SK-N-SH (cell line): Measurements from ENCODE around the gene PPIF. TPM values are rescaled to one million over a fixed set of nuclear protein-coding genes. Genes with fewer than 3 reads are reported as not detected.

Source experiments
- CTCF ChIA-PET: fragments of 300-600, 350-600 bp; formaldehyde crosslinking; extraction: SDS; loops from one replicate; lab custom pipeline; 2021; lab: Yijun Ruan, JAX
- POLR2A ChIA-PET: fragments of 350-600 bp; sonication (Branson Sonifier 250); formaldehyde crosslinking; extraction: SDS; loops from one replicate; lab custom pipeline; 2020; ENCODE audit warnings: antibody characterized with exemption, inconsistent platforms; lab: Yijun Ruan, JAX
- DNase-seq: peaks from one replicate; pipeline ENCODE4 v3.0.0; 2012
- H2AFZ ChIP-seq: fragments of 200-600 bp; sonication (generic); 2 replicates; pipeline ENCODE4 v1.8.1; 2016; ENCODE audit warnings: antibody characterized with exemption, mild to moderate bottlenecking, low read depth
- H3F3A ChIP-seq: fragments of 200-600 bp; sonication (generic); replicated peaks from 2 replicates; pipeline ENCODE3; 2016; ENCODE audit warnings: antibody characterized with exemption, mild to moderate bottlenecking; ENCODE audit not compliant: insufficient read depth
- H3K27ac ChIP-seq, 2 experiments: fragments of 200-500 bp in 1 of 2; fragments of 200-600 bp in 1 of 2; sonication (Bioruptor generic) in 1 of 2; sonication (generic), shearing (Covaris generic) in 1 of 2; 2 replicates each; pipeline versions ENCODE4 v1.5.1 to v1.6.1; 2014 to 2016; ENCODE audit warnings: low read depth in 2 of 2, inconsistent platforms in 1 of 2, low read length in 1 of 2, mild to moderate bottlenecking in 1 of 2, mixed read lengths in 1 of 2
- H3K27me3 ChIP-seq: fragments of 200-600 bp; sonication (generic), shearing (Covaris generic); 2 replicates; pipeline ENCODE4 v1.6.1; 2016; ENCODE audit warnings: mixed run types; ENCODE audit not compliant: insufficient read depth
- H3K36me3 ChIP-seq, 2 experiments: fragments of 200-500 bp in 1 of 2; fragments of 200-600 bp in 1 of 2; sonication (Bioruptor generic) in 1 of 2; sonication (generic) in 1 of 2; replicated peaks in 1 of 2; 2 replicates each; pipeline versions ENCODE3 to v1.5.1; 2014 to 2016; ENCODE audit warnings: low read length in 1 of 2, mild to moderate bottlenecking in 1 of 2; ENCODE audit not compliant: insufficient read depth in 2 of 2, control insufficient read depth in 1 of 2
- H3K4me1 ChIP-seq, 2 experiments: fragments of 200-500 bp in 1 of 2; fragments of 200-600 bp in 1 of 2; sonication (Bioruptor generic) in 1 of 2; sonication (generic), shearing (Covaris generic) in 1 of 2; 2 replicates each; pipeline versions ENCODE4 v1.5.1 to v1.6.1; 2014 to 2016; ENCODE audit warnings: low read depth in 1 of 2, low read length in 1 of 2, mixed run types in 1 of 2; ENCODE audit not compliant: insufficient read depth in 2 of 2, control insufficient read depth in 1 of 2
- H3K4me2 ChIP-seq: fragments of 200-600 bp; sonication (generic), shearing (Covaris generic); 2 replicates; pipeline ENCODE4 v1.6.1; 2017; ENCODE audit warnings: mixed run types
- H3K4me3 ChIP-seq, 2 experiments: fragments of 200-500 bp in 1 of 2; fragments of 200-600 bp in 1 of 2; sonication (Bioruptor generic) in 1 of 2; sonication (generic), shearing (Covaris generic) in 1 of 2; 2 replicates each; pipeline versions ENCODE4 v1.5.1 to v1.8.1; 2014 to 2016; ENCODE audit warnings: low read depth in 2 of 2, inconsistent platforms in 1 of 2, low read length in 1 of 2, mild to moderate bottlenecking in 1 of 2, mixed read lengths in 1 of 2, moderate library complexity in 1 of 2
- H3K79me2 ChIP-seq: fragments of 200-600 bp; sonication (generic); 2 replicates; pipeline ENCODE4 v1.8.1; 2017; ENCODE audit warnings: mild to moderate bottlenecking; ENCODE audit not compliant: insufficient read depth
- H3K9ac ChIP-seq: fragments of 200-600 bp; sonication (generic); 2 replicates; pipeline ENCODE4 v1.6.1; 2017; ENCODE audit warnings: mixed run types
- H3K9me2 ChIP-seq: fragments of 200-600 bp; sonication (generic); 2 replicates; pipeline ENCODE4 v1.6.1; 2017; ENCODE audit warnings: mixed run types
- H3K9me3 ChIP-seq: fragments of 200-600 bp; sonication (generic); 2 replicates; pipeline ENCODE4 v1.6.1; 2017; ENCODE audit warnings: mixed run types, mild to moderate bottlenecking, moderate library complexity
- H4K20me1 ChIP-seq: fragments of 200-600 bp; sonication (generic); 2 replicates; pipeline ENCODE4 v1.6.1; 2017; ENCODE audit warnings: mild to moderate bottlenecking, mixed run types; ENCODE audit not compliant: insufficient read depth
- CHD2 ChIP-seq: fragments of 150-350 bp; IDR thresholded peaks from 2 replicates; pipeline ENCODE4 v1.6.1; 2018; ENCODE audit warnings: low read length; ENCODE audit not compliant: partially characterized antibody
- ELF1 ChIP-seq: IDR thresholded peaks from 2 replicates; pipeline ENCODE4 v1.4.0; 2012
- EZH2phosphoT487 ChIP-seq: fragments of 200-600 bp; sonication (generic); IDR thresholded peaks from 2 replicates; pipeline ENCODE4 v1.6.1; 2017; ENCODE audit warnings: low read depth, mixed run types, mild to moderate bottlenecking, antibody characterized with exemption, moderate library complexity, borderline replicate concordance
- FOSL2 ChIP-seq: IDR thresholded peaks from 2 replicates; pipeline ENCODE4 v1.4.0; 2012; ENCODE audit warnings: low read depth, mild to moderate bottlenecking, moderate library complexity, borderline replicate concordance
- FOXJ3 ChIP-seq: sonication (generic); formaldehyde crosslinking; IDR thresholded peaks from 2 replicates; pipeline ENCODE4 v1.5.1; 2020; ENCODE audit warnings: mild to moderate bottlenecking, missing genetic modification reagents
- FOXM1 ChIP-seq: IDR thresholded peaks from 2 replicates; pipeline ENCODE4 v1.4.0; 2012; ENCODE audit warnings: low read depth, mild to moderate bottlenecking
- GABPA ChIP-seq: IDR thresholded peaks from 2 replicates; pipeline ENCODE4 v1.4.0; 2012; ENCODE audit warnings: low read depth, mild to moderate bottlenecking
- MEF2A ChIP-seq: IDR thresholded peaks from 2 replicates; pipeline ENCODE4 v1.4.0; 2012; ENCODE audit warnings: low read depth, borderline replicate concordance
- MXI1 ChIP-seq: IDR thresholded peaks from 2 replicates; pipeline ENCODE4 v1.6.1; 2012; ENCODE audit warnings: mild to moderate bottlenecking, low read depth, low read length, improper control_type of control experiment
- NRF1 ChIP-seq: IDR thresholded peaks from 2 replicates; pipeline ENCODE4 v1.6.1; 2012; ENCODE audit warnings: low read depth, mild to moderate bottlenecking, low read length
- RAD21 ChIP-seq: IDR thresholded peaks from 2 replicates; pipeline ENCODE4 v1.6.1; 2012; ENCODE audit warnings: mild to moderate bottlenecking, low read length
- RCOR1 ChIP-seq: fragments of 150-350 bp; IDR thresholded peaks from 2 replicates; pipeline ENCODE4 v1.6.1; 2017; ENCODE audit warnings: antibody characterized with exemption, low read length
- RFX5 ChIP-seq: IDR thresholded peaks from 2 replicates; pipeline ENCODE4 v1.6.1; 2012; ENCODE audit warnings: mild to moderate bottlenecking, improper control_type of control experiment, low read length
- SIN3A ChIP-seq: IDR thresholded peaks from 2 replicates; pipeline ENCODE4 v1.6.1; 2012; ENCODE audit warnings: low read depth, mild to moderate bottlenecking, low read length, moderate library complexity, borderline replicate concordance
- SMC3 ChIP-seq: IDR thresholded peaks from 2 replicates; pipeline ENCODE4 v1.6.1; 2012; ENCODE audit warnings: low read depth, low read length, improper control_type of control experiment
- TCF12 ChIP-seq: IDR thresholded peaks from 2 replicates; pipeline ENCODE4 v1.4.0; 2012
- TEAD4 ChIP-seq: IDR thresholded peaks from 2 replicates; pipeline ENCODE4 v1.4.0; 2012; ENCODE audit warnings: mild to moderate bottlenecking, borderline replicate concordance; ENCODE audit not compliant: insufficient read depth
- YY1 ChIP-seq: IDR thresholded peaks from 2 replicates; pipeline ENCODE4 v1.4.0; 2012; ENCODE audit warnings: low read depth, mild to moderate bottlenecking
- WGBS: methylation state at CpG from one replicate; pipeline ENCODE4 v1.1.6; 2017; ENCODE audit warnings: low lambda C conversion rate; 5-methylcytosine and 5-hydroxymethylcytosine counted together
- polyA plus RNA-seq, 3 experiments: library from polyadenylated mRNA; depleted of rRNA; stranded (reverse); fragments of >200 nt; gene quantifications; 2 replicates each; pipeline ENCODE4 v1.2.3, GENCODE V29; 2012
- TF ChIP-seq, protein P1 (sequence below): IDR thresholded peaks from 2 replicates; pipeline ENCODE4 v1.6.1; 2012; ENCODE audit warnings: mild to moderate bottlenecking, low read depth, low read length, moderate library complexity
- TF ChIP-seq, protein P2 (sequence below): fragments of 200-600 bp; sonication (generic); IDR thresholded peaks from 2 replicates; pipeline ENCODE4 v1.6.1; 2017; ENCODE audit warnings: antibody characterized with exemption, mild to moderate bottlenecking, moderate library complexity
- TF ChIP-seq, protein P3 (sequence below): IDR thresholded peaks from 2 replicates; pipeline ENCODE4; 2012
- TF ChIP-seq, protein P4 (sequence below): IDR thresholded peaks from 2 replicates; pipeline ENCODE4 v1.4.0; 2012; ENCODE audit warnings: low read depth, borderline replicate concordance
- TF ChIP-seq, protein P5 (sequence below): fragments of 150-350 bp; IDR thresholded peaks from 2 replicates; pipeline ENCODE4 v1.6.1; 2017; ENCODE audit warnings: antibody characterized with exemption, low read length, low read depth, borderline replicate concordance
- TF ChIP-seq, protein P6 (sequence below): IDR thresholded peaks from 2 replicates; pipeline ENCODE4 v1.4.0; 2012; ENCODE audit warnings: low read depth

The PPIF gene
- polyA plus RNA-seq (2012; rRNA removed) = 73.8 and 85.9 TPM in 2 replicates
- polyA plus RNA-seq (2012; cell fraction: cytosol; rRNA removed) = 64.9 and 80.6 TPM in 2 replicates
- polyA plus RNA-seq (2012; cell fraction: nucleus; rRNA removed) = 163 and 169 TPM in 2 replicates

DNA sequence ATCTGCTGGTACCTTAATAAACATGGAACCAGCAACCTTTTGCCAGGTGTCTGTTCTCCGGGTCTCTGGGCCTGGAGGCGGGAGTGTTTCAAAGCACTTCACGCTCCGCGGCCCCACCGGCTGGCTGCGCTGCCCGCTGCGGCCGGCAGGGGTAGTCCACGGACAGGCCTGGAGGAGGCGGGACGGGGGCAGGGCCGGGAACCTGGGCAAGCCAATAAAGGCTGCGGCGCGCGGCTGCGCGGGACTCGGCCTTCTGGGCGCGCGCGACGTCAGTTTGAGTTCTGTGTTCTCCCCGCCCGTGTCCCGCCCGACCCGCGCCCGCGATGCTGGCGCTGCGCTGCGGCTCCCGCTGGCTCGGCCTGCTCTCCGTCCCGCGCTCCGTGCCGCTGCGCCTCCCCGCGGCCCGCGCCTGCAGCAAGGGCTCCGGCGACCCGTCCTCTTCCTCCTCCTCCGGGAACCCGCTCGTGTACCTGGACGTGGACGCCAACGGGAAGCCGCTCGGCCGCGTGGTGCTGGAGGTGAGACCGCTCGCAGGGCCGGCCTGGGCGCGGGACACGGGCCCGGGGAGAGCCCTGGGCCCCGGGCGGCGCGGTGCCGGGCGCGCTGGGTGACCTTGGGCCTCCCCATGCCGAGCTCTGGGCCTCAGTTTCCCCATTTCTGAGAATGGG lies at the start of gene PPIF:
PPIF (plus strand) TSS at position 244 of the 668 bp plus-strand sequence; CDS start at position 324, 80 bp downstream.
- Histone ChIP-seq H3K27me3 (no peaks in the 10 kb centered on the region), H3K4me1 (peaks cover 13 to 56% of the 10 kb centered on the region in 2 experiments; a peak in 3 of 4 replicates), H3K4me2 (peak within 1 kb of the TSS; percentile 99), H3K9ac (peak within 1 kb of the TSS; percentile 96), H3K9me3 (no peaks in the 10 kb centered on the region), H3K79me2 (peaks cover 47% of the 10 kb centered on the region), H4K20me1 (peaks cover 18% of the 10 kb centered on the region; the same call in 1 of the 2 replicates), H3K36me3 (peaks cover 33 to 34% of the 10 kb centered on the region in 2 experiments), H3F3A (no peaks in the 10 kb centered on the region), H3K4me3 (peak within 1 kb of the TSS; percentile 95 to 96), H3K27ac (peak within 1 kb of the TSS; percentile 70 to 79), H2AFZ (peak within 1 kb of the TSS; percentile 77), H3K9me2 (no peaks in the 10 kb centered on the region)
- peak; percentile 97 for DNase-seq
- CTCF ChIA-PET = interaction anchor here (0.7 to 2.3 kb wide), 18 partner anchors 9 to 144 kb away, joined by 3 to 13 read pairs (median 4); no protein-coding TSS in a partner anchor
- POLR2A ChIA-PET = no interaction called here
- WGBS = 1% methylated on average over 29 of the region's 77 CpGs
- TF ChIP-seq, protein P1, sequence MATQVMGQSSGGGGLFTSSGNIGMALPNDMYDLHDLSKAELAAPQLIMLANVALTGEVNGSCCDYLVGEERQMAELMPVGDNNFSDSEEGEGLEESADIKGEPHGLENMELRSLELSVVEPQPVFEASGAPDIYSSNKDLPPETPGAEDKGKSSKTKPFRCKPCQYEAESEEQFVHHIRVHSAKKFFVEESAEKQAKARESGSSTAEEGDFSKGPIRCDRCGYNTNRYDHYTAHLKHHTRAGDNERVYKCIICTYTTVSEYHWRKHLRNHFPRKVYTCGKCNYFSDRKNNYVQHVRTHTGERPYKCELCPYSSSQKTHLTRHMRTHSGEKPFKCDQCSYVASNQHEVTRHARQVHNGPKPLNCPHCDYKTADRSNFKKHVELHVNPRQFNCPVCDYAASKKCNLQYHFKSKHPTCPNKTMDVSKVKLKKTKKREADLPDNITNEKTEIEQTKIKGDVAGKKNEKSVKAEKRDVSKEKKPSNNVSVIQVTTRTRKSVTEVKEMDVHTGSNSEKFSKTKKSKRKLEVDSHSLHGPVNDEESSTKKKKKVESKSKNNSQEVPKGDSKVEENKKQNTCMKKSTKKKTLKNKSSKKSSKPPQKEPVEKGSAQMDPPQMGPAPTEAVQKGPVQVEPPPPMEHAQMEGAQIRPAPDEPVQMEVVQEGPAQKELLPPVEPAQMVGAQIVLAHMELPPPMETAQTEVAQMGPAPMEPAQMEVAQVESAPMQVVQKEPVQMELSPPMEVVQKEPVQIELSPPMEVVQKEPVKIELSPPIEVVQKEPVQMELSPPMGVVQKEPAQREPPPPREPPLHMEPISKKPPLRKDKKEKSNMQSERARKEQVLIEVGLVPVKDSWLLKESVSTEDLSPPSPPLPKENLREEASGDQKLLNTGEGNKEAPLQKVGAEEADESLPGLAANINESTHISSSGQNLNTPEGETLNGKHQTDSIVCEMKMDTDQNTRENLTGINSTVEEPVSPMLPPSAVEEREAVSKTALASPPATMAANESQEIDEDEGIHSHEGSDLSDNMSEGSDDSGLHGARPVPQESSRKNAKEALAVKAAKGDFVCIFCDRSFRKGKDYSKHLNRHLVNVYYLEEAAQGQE = 0 out of 2 replicates have a peak, but pooled peaks have one; percentile 13
- TF ChIP-seq EZH2phosphoT487 (no peak), YY1 (no peak), ELF1 (no peak), FOXM1 (no peak), FOSL2 (no peak), GABPA (no peak), SMC3 (peak; percentile 58), CHD2 (peak; percentile 41), SIN3A (no peak), MEF2A (no peak), NRF1 (peak; percentile 80), RAD21 (peak; percentile 56), TCF12 (no peak), MXI1 (peak; percentile 68; the same call in 1 of the 2 replicates), FOXJ3 (no peak), RFX5 (no peak), TEAD4 (no peak), RCOR1 (no peak)
- TF ChIP-seq, protein P2, sequence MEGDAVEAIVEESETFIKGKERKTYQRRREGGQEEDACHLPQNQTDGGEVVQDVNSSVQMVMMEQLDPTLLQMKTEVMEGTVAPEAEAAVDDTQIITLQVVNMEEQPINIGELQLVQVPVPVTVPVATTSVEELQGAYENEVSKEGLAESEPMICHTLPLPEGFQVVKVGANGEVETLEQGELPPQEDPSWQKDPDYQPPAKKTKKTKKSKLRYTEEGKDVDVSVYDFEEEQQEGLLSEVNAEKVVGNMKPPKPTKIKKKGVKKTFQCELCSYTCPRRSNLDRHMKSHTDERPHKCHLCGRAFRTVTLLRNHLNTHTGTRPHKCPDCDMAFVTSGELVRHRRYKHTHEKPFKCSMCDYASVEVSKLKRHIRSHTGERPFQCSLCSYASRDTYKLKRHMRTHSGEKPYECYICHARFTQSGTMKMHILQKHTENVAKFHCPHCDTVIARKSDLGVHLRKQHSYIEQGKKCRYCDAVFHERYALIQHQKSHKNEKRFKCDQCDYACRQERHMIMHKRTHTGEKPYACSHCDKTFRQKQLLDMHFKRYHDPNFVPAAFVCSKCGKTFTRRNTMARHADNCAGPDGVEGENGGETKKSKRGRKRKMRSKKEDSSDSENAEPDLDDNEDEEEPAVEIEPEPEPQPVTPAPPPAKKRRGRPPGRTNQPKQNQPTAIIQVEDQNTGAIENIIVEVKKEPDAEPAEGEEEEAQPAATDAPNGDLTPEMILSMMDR = peak; percentile 83
- TF ChIP-seq, protein P3, sequence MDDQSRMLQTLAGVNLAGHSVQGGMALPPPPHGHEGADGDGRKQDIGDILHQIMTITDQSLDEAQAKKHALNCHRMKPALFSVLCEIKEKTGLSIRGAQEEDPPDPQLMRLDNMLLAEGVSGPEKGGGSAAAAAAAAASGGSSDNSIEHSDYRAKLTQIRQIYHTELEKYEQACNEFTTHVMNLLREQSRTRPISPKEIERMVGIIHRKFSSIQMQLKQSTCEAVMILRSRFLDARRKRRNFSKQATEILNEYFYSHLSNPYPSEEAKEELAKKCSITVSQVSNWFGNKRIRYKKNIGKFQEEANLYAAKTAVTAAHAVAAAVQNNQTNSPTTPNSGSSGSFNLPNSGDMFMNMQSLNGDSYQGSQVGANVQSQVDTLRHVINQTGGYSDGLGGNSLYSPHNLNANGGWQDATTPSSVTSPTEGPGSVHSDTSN = no peak
- TF ChIP-seq, protein P4, sequence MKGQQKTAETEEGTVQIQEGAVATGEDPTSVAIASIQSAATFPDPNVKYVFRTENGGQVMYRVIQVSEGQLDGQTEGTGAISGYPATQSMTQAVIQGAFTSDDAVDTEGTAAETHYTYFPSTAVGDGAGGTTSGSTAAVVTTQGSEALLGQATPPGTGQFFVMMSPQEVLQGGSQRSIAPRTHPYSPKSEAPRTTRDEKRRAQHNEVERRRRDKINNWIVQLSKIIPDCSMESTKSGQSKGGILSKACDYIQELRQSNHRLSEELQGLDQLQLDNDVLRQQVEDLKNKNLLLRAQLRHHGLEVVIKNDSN = no peak
- TF ChIP-seq, protein P5, sequence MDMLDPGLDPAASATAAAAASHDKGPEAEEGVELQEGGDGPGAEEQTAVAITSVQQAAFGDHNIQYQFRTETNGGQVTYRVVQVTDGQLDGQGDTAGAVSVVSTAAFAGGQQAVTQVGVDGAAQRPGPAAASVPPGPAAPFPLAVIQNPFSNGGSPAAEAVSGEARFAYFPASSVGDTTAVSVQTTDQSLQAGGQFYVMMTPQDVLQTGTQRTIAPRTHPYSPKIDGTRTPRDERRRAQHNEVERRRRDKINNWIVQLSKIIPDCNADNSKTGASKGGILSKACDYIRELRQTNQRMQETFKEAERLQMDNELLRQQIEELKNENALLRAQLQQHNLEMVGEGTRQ = no peak
- TF ChIP-seq, protein P6, sequence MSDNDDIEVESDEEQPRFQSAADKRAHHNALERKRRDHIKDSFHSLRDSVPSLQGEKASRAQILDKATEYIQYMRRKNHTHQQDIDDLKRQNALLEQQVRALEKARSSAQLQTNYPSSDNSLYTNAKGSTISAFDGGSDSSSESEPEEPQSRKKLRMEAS = peak; percentile 64
